ENCODE measurements around the gene MRPL24. TPM values are rescaled to one million over a fixed set of nuclear protein-coding genes. Genes with fewer than 3 reads are reported as not detected.

MRPL24 gene
- total and polyA plus RNA-seq, 9 of the 15 experiments (the other 6 are each of a cell fraction or from before 2014, with no cell fraction given) = 74.3 to 267 (median 113) TPM

DNA sequence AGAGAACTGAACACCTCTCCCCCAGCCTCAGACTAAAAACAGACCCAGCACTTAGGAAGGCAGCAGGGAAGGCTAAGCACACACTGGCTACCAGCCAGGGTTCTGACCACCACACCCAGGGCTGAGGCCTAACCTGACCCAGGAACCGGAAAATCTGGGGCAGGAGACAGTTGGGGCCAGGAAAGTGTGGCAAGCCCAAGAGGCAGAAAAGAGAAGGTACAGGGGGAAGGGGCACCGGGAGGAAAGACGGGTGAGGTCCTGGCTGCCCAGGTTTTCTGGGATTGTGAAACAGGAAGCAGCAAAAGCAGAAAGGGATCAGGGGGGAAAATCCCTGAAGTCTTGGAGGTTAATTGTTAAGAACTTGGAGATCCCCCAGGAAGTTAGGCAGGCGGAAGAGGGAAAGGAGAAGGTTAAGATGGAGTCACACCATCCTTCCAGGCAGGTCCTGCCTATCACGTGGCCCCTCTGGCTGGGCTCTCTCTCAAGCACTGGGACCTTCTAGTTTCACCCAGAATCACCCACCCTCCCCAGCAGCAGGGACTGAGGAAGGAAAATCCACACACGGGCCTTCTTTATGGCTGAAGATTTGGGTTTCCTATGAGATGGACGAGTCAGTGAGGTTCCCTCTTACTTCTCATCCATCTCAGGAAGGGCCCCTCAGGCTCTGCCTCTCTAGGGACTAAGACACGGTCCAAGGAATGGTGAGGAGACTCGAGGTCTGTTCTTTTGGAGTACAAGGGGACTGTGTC is 8.0 kb upstream of the MRPL24 start (continued):
- 0 out of 2 replicates have a peak, but pooled peaks have one; percentile 53 for TF ChIP-seq FOXP4 (CRISPR knock-in tag; IDR thresholded peaks at IDR 0.05; ENCODE audit: borderline replicate concordance)
- peak in 1 of 2 experiments; percentile 45; a peak in 1 of 4 replicates for TF ChIP-seq SIN3A (IDR thresholded peaks at IDR 0.05; ENCODE audit: borderline replicate concordance in 2 of 2, control insufficient read depth in 1 of 2, low read depth in 2 of 2, low read length in 2 of 2)
- no peak for TF ChIP-seq HMG20B (CRISPR knock-in tag; IDR thresholded peaks at IDR 0.05)
- 0 out of 2 replicates have a peak, but pooled peaks have one; percentile 4 for TF ChIP-seq NR2C2 (CRISPR knock-in tag; IDR thresholded peaks at IDR 0.05)
- peak; percentile 92 for TF ChIP-seq NR2C2 (tag; IDR thresholded peaks at IDR 0.05)
- TF ChIP-seq, protein P1, sequence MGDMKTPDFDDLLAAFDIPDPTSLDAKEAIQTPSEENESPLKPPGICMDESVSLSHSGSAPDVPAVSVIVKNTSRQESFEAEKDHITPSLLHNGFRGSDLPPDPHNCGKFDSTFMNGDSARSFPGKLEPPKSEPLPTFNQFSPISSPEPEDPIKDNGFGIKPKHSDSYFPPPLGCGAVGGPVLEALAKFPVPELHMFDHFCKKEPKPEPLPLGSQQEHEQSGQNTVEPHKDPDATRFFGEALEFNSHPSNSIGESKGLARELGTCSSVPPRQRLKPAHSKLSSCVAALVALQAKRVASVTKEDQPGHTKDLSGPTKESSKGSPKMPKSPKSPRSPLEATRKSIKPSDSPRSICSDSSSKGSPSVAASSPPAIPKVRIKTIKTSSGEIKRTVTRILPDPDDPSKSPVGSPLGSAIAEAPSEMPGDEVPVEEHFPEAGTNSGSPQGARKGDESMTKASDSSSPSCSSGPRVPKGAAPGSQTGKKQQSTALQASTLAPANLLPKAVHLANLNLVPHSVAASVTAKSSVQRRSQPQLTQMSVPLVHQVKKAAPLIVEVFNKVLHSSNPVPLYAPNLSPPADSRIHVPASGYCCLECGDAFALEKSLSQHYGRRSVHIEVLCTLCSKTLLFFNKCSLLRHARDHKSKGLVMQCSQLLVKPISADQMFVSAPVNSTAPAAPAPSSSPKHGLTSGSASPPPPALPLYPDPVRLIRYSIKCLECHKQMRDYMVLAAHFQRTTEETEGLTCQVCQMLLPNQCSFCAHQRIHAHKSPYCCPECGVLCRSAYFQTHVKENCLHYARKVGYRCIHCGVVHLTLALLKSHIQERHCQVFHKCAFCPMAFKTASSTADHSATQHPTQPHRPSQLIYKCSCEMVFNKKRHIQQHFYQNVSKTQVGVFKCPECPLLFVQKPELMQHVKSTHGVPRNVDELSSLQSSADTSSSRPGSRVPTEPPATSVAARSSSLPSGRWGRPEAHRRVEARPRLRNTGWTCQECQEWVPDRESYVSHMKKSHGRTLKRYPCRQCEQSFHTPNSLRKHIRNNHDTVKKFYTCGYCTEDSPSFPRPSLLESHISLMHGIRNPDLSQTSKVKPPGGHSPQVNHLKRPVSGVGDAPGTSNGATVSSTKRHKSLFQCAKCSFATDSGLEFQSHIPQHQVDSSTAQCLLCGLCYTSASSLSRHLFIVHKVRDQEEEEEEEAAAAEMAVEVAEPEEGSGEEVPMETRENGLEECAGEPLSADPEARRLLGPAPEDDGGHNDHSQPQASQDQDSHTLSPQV (IDR thresholded peaks at IDR 0.05) = peak; percentile 57; the same call in 1 of the 2 replicates
- TF ChIP-seq YY1 (IDR thresholded peaks at IDR 0.05; ENCODE audit: borderline replicate concordance in 1 of 3, control insufficient read depth in 1 of 3, extremely low read depth in 1 of 3, insufficient read depth in 3 of 3, insufficient read length in 1 of 3, insufficient replicate concordance in 2 of 3, low read depth in 1 of 3, low read length in 2 of 3) = no peak
- TF ChIP-seq KDM5B (IDR thresholded peaks at IDR 0.05; ENCODE audit: insufficient replicate concordance, low read depth, low read length) = no peak
- TF ChIP-seq, protein P2, sequence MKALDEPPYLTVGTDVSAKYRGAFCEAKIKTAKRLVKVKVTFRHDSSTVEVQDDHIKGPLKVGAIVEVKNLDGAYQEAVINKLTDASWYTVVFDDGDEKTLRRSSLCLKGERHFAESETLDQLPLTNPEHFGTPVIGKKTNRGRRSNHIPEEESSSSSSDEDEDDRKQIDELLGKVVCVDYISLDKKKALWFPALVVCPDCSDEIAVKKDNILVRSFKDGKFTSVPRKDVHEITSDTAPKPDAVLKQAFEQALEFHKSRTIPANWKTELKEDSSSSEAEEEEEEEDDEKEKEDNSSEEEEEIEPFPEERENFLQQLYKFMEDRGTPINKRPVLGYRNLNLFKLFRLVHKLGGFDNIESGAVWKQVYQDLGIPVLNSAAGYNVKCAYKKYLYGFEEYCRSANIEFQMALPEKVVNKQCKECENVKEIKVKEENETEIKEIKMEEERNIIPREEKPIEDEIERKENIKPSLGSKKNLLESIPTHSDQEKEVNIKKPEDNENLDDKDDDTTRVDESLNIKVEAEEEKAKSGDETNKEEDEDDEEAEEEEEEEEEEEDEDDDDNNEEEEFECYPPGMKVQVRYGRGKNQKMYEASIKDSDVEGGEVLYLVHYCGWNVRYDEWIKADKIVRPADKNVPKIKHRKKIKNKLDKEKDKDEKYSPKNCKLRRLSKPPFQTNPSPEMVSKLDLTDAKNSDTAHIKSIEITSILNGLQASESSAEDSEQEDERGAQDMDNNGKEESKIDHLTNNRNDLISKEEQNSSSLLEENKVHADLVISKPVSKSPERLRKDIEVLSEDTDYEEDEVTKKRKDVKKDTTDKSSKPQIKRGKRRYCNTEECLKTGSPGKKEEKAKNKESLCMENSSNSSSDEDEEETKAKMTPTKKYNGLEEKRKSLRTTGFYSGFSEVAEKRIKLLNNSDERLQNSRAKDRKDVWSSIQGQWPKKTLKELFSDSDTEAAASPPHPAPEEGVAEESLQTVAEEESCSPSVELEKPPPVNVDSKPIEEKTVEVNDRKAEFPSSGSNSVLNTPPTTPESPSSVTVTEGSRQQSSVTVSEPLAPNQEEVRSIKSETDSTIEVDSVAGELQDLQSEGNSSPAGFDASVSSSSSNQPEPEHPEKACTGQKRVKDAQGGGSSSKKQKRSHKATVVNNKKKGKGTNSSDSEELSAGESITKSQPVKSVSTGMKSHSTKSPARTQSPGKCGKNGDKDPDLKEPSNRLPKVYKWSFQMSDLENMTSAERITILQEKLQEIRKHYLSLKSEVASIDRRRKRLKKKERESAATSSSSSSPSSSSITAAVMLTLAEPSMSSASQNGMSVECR (CRISPR knock-in tag; IDR thresholded peaks at IDR 0.05) = 0 out of 2 replicates have a peak, but pooled peaks have one; percentile 1
- TF ChIP-seq ZNF583 (CRISPR knock-in tag; IDR thresholded peaks at IDR 0.05) = no peak
- no peak for TF ChIP-seq FOXO4 (CRISPR knock-in tag; IDR thresholded peaks at IDR 0.05)
